ENCODE data around the gene SLC9A7. TPM values are rescaled to one million over a fixed set of nuclear protein-coding genes. Genes with fewer than 3 reads are reported as not detected.

SLC9A7 gene
- total RNA-seq, 3 donors from 2014 or later, result 1.6 to 28.1 (median 12.8) TPM

GRCh38 chrX:46678232-46678631 is 80.7 kb downstream of the SLC9A7 start:
- no peaks in the 10 kb centered on the region for H3K36me3 ChIP-seq
- TF ChIP-seq POLR2AphosphoS5 (IDR thresholded peaks at IDR 0.05) (no peak), POLR2A (IDR thresholded peaks at IDR 0.05) (no peak), CTCF (IDR thresholded peaks at IDR 0.05) (no peak)

GRCh38 chrX:46676399-46677356 is 82.2 kb downstream of the SLC9A7 start:
- H3K27ac ChIP-seq, result no peak overlapping the region
- TF ChIP-seq POLR2AphosphoS5 (IDR thresholded peaks at IDR 0.05) (no peak), POLR2A (IDR thresholded peaks at IDR 0.05) (no peak), CTCF (IDR thresholded peaks at IDR 0.05) (no peak)
- DNase-seq (ENCODE audit: low spot score in 2 of 2), result no peak
- H3K9me3 ChIP-seq, result no peaks in the 10 kb centered on the region
- H3K27me3 ChIP-seq, result peaks cover 0 to 27% of the 10 kb centered on the region in 2 donors
- intact Hi-C loops (cut with DNase I; ENCODE audit: low total_unique reads), result no loop called here
- H3K36me3 ChIP-seq, result no peaks in the 10 kb centered on the region
- H3K4me3 ChIP-seq, result no peak overlapping the region
- no peaks in the 10 kb centered on the region for H3K4me1 ChIP-seq

More at GRCh38 chrX:46678232-46678631, 80.7 kb downstream of the SLC9A7 start:
- Histone ChIP-seq H3K9me3 (no peaks in the 10 kb centered on the region), H3K4me3 (no peak overlapping the region), H3K27ac (no peak overlapping the region), H3K27me3 (peaks cover 0 to 26% of the 10 kb centered on the region in 2 donors), H3K4me1 (no peaks in the 10 kb centered on the region)
- DNase-seq (ENCODE audit: low spot score in 2 of 2), result no peak
- intact Hi-C loops (cut with DNase I; ENCODE audit: low total_unique reads), result no loop called here

GRCh38 chrX:46673620-46674359 is 85.1 kb downstream of the SLC9A7 start:
- Histone ChIP-seq H3K4me1 (no peaks in the 10 kb centered on the region), H3K36me3 (no peaks in the 10 kb centered on the region), H3K4me3 (no peak overlapping the region), H3K27ac (no peak overlapping the region), H3K9me3 (no peaks in the 10 kb centered on the region), H3K27me3 (peaks cover 0 to 22% of the 10 kb centered on the region in 2 donors)
- intact Hi-C loops (cut with DNase I; ENCODE audit: low total_unique reads), result no loop called here
- TF ChIP-seq CTCF (IDR thresholded peaks at IDR 0.05), result no peak
- TF ChIP-seq POLR2AphosphoS5 (IDR thresholded peaks at IDR 0.05), result no peak
- TF ChIP-seq POLR2A (IDR thresholded peaks at IDR 0.05), result no peak
- no peak for DNase-seq (ENCODE audit: low spot score in 2 of 2)

GRCh38 chrX:46670316-46670715 is 88.6 kb downstream of the SLC9A7 start:
- no peak overlapping the region for H3K27ac ChIP-seq
- H3K4me3 ChIP-seq, result no peak overlapping the region
- no peaks in the 10 kb centered on the region for H3K9me3 ChIP-seq
- H3K4me1 ChIP-seq, result no peaks in the 10 kb centered on the region
- intact Hi-C loops (cut with DNase I; ENCODE audit: low total_unique reads), result no loop called here
- H3K36me3 ChIP-seq, result no peaks in the 10 kb centered on the region
- DNase-seq (ENCODE audit: low spot score in 2 of 2), result no peak
- TF ChIP-seq POLR2A (IDR thresholded peaks at IDR 0.05) (no peak), POLR2AphosphoS5 (IDR thresholded peaks at IDR 0.05) (no peak), CTCF (IDR thresholded peaks at IDR 0.05) (no peak)
- peaks cover 0 to 19% of the 10 kb centered on the region in 2 donors for H3K27me3 ChIP-seq

- H3K36me3 ChIP-seq, result no peaks in the 10 kb centered on the region
- TF ChIP-seq POLR2AphosphoS5 (IDR thresholded peaks at IDR 0.05) (no peak), CTCF (IDR thresholded peaks at IDR 0.05) (no peak), POLR2A (IDR thresholded peaks at IDR 0.05) (no peak)
- no peak overlapping the region for H3K27ac ChIP-seq
- H3K27me3 ChIP-seq, result peaks cover 0 to 15% of the 10 kb centered on the region in 2 donors
- no peak overlapping the region for H3K4me3 ChIP-seq
- H3K4me1 ChIP-seq, result no peaks in the 10 kb centered on the region
- intact Hi-C loops (cut with DNase I; ENCODE audit: low total_unique reads), result no loop called here
- H3K9me3 ChIP-seq, result no peaks in the 10 kb centered on the region
- DNase-seq (ENCODE audit: low spot score in 2 of 2), result no peak
Measured at GRCh38 chrX:46666831-46667230, 92.1 kb downstream of the SLC9A7 start.
